GM21619 (cell line): ENCODE data around the gene SIDT1.

ENCODE experiments used
- ATAC-seq: cut with Tn5 transposase; IDR thresholded peaks from one replicate; pipeline ENCODE4 v1.9.1; 2021; ENCODE audit not compliant: unreplicated experiment

Gene SIDT1

GRCh38 chr3:113676261-113676660 lies 143.9 kb downstream of the SIDT1 start:
- ATAC-seq: no peak

- no peak for ATAC-seq
Observed at GRCh38 chr3:113677737-113678136, 145.4 kb downstream of the SIDT1 start.

- ATAC-seq: no peak
Observed at GRCh38 chr3:113678773-113679172, 146.4 kb downstream of the SIDT1 start.
